Measurements from ENCODE around the gene COX6B1. TPM values are rescaled to one million over a fixed set of nuclear protein-coding genes. Genes with fewer than 3 reads are reported as not detected.

COX6B1 gene
- polyA plus RNA-seq, 1 experiment = 463 TPM

DNA sequence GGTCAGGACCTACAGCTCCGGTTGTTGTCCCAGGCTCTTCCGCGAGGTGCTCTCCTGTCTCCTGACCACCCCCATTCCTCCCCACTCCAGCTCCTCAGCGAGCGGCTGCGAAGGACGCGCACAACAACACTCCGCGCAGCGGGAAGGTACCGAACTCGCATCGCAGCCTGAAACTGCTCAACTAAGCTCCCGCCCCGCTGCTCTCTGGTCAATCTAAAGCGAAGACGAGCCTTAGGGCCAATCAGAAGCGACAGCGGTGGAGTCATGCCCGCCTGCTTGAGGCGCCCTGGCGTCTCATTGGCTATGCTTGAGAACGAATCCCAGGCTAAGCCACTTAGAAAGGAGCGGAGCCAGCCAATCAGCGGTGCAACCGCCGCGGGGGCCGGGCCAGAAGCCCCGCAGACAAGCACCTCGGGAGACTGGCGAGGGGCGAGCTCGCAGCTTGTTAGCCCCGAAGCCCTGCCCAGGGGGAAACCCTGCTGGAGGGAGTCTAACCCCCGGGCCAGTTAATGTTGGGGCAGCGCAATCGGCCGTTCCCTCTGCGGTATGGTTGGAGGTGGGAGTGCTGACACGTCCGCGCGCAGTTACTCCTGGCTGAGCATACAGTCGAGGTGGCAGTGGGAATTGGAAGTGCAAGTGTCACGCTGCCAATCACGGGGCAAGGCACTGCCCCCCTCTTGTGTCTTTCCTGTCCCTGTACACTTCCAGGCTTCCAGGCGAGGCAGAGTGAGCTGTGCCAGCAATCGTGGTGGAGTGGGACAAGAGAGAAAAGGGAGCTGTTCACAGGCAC is 54.3 kb downstream of the COX6B1 start:
- peak overlapping the region; percentile 58 for H3K4me3 ChIP-seq (ENCODE audit: low read depth, low read length)
- ChIA-PET POLR2A (interaction anchor here (0.6 kb wide), 1 partner anchor 68 kb away, joined by 8 read pairs; no protein-coding TSS in a partner anchor), CTCF (interaction anchor here (0.7 to 4.4 kb wide), 6 partner anchors 9 to 117 kb away, joined by 3 to 30 read pairs (median 5); no protein-coding TSS in a partner anchor)
- TF ChIP-seq, protein P1, sequence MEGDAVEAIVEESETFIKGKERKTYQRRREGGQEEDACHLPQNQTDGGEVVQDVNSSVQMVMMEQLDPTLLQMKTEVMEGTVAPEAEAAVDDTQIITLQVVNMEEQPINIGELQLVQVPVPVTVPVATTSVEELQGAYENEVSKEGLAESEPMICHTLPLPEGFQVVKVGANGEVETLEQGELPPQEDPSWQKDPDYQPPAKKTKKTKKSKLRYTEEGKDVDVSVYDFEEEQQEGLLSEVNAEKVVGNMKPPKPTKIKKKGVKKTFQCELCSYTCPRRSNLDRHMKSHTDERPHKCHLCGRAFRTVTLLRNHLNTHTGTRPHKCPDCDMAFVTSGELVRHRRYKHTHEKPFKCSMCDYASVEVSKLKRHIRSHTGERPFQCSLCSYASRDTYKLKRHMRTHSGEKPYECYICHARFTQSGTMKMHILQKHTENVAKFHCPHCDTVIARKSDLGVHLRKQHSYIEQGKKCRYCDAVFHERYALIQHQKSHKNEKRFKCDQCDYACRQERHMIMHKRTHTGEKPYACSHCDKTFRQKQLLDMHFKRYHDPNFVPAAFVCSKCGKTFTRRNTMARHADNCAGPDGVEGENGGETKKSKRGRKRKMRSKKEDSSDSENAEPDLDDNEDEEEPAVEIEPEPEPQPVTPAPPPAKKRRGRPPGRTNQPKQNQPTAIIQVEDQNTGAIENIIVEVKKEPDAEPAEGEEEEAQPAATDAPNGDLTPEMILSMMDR (IDR thresholded peaks at IDR 0.05; ENCODE audit: insufficient read depth, low read depth, low read length) = no peak
- H3K27me3 ChIP-seq (ENCODE audit: control insufficient read depth, insufficient read depth, low read length) = no peaks in the 10 kb centered on the region
- DNase-seq (ENCODE audit: low read depth) = peak; percentile 83
- H3K36me3 ChIP-seq (ENCODE audit: control insufficient read depth, insufficient read depth, low read length) = no peaks in the 10 kb centered on the region

DNA sequence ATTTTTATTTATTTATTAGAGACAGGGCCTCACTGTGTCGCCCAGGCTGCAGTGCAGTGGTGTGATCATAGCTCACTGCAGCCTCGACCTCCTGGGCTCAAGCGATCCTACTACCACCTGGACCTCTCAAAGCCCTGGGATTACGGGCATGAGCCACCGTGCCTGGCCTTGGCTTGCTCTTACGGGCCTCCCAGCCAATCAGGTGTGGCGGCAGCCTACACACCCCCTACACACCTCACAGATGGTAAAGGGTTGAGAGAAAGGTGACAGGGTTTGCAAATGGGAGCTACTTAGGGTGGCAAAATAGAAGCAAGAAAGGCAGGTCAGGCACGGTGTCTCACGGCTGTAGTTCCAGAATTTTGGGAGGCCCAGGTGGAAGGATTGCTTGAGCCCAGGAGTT is 55.2 kb downstream of the COX6B1 start:
- H3K27me3 ChIP-seq (ENCODE audit: control insufficient read depth, insufficient read depth, low read length) = no peaks in the 10 kb centered on the region; the same call in 1 of the 2 replicates
- TF ChIP-seq, protein P1 (IDR thresholded peaks at IDR 0.05; ENCODE audit: insufficient read depth, low read depth, low read length) = no peak
- no peaks in the 10 kb centered on the region for H3K36me3 ChIP-seq (ENCODE audit: control insufficient read depth, insufficient read depth, low read length)
- ChIA-PET CTCF (interaction anchor here (1.9 to 4.4 kb wide), 3 partner anchors 10 to 117 kb away, joined by 6 to 30 read pairs (median 11); no protein-coding TSS in a partner anchor), POLR2A (no interaction called here)
- no peak for DNase-seq (ENCODE audit: low read depth)
- H3K4me3 ChIP-seq (ENCODE audit: low read depth, low read length) = no peak overlapping the region

DNA sequence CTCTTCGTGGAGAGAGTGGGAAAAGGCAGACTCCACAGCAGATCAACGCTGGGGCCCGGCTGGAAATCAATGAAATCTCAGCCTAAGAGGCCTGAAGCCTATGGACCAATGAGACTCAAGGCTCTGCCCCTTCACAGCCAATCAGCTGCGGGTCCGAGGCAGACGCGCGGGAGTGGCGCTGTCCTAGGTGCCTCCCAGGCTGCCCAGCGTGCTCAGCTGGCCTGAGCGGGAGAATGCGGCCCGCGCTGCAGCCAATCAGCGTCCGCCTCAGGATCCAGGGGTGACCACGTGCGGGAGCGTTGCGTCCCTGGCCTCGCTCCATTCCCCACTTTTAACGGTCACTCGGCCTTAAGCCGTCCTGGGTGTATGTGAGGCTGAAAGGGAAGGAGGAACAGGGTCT is 56.1 kb downstream of the COX6B1 start, which contains the start of gene ZBTB32:
TSS of gene ZBTB32 (plus strand) at position 341 of the 400 bp plus-strand sequence. CDS start 10,069 bp downstream, outside the sequence.
- CTCF ChIA-PET = interaction anchor here (4.4 kb wide), 1 partner anchor 11 kb away, joined by 30 read pairs; no protein-coding TSS in a partner anchor
- Histone ChIP-seq H3K27me3 (ENCODE audit: control insufficient read depth, insufficient read depth, low read length) (no peaks in the 10 kb centered on the region; the same call in 1 of the 2 replicates), H3K4me3 (ENCODE audit: low read depth, low read length) (no peak within 1 kb of the TSS), H3K36me3 (ENCODE audit: control insufficient read depth, insufficient read depth, low read length) (no peaks in the 10 kb centered on the region)
- DNase-seq (ENCODE audit: low read depth) = no peak
- TF ChIP-seq, protein P1 (IDR thresholded peaks at IDR 0.05; ENCODE audit: insufficient read depth, low read depth, low read length) = no peak
- POLR2A ChIA-PET = no interaction called here

Other genes starting within 250 kb of the COX6B1 start
- gene FFAR2, start 200.1 kb upstream of the COX6B1 start, polyA plus RNA-seq (2011; rRNA removed) = not detected in 2 replicates
- gene KRTDAP, start 157.9 kb upstream of the COX6B1 start, polyA plus RNA-seq (2011; rRNA removed) = not detected in 2 replicates
- gene DMKN, start 134.7 kb upstream of the COX6B1 start, polyA plus RNA-seq (2011; rRNA removed) = 1.0 and 1.5 TPM in 2 replicates
- gene SBSN, start 120.0 kb upstream of the COX6B1 start, polyA plus RNA-seq (2011; rRNA removed) = 0.70 and 1.6 TPM in 2 replicates
- not detected in 2 replicates for gene GAPDHS, start 114.9 kb upstream of the COX6B1 start, polyA plus RNA-seq (2011; rRNA removed)
- gene TMEM147, start 102.7 kb upstream of the COX6B1 start, polyA plus RNA-seq (2011; rRNA removed) = 167 and 200 TPM in 2 replicates
- not detected in 2 replicates for gene ATP4A, start 84.7 kb upstream of the COX6B1 start, polyA plus RNA-seq (2011; rRNA removed)
- gene PMIS2, start 62.1 kb upstream of the COX6B1 start, polyA plus RNA-seq (2011; rRNA removed) = not detected in 2 replicates
- gene HAUS5, start 35.6 kb upstream of the COX6B1 start, polyA plus RNA-seq (2011; rRNA removed) = 2.3 and 3.9 TPM in 2 replicates
- gene RBM42, start 19.3 kb upstream of the COX6B1 start, polyA plus RNA-seq (2011; rRNA removed) = 36.8 and 52.6 TPM in 2 replicates
- 0.47 and 0.54 TPM in 2 replicates for gene ETV2, start 6.6 kb upstream of the COX6B1 start, polyA plus RNA-seq (2011; rRNA removed)
- 0.17 and 0.39 TPM in 2 replicates for gene UPK1A, start 18.2 kb downstream of the COX6B1 start, polyA plus RNA-seq (2011; rRNA removed)
- gene ZBTB32, start 56.2 kb downstream of the COX6B1 start, polyA plus RNA-seq (2011; rRNA removed) = not detected in 2 replicates
- 6.1 and 13.3 TPM in 2 replicates for gene KMT2B, start 69.7 kb downstream of the COX6B1 start, polyA plus RNA-seq (2011; rRNA removed)
- 1.1 and 1.9 TPM in 2 replicates for gene IGFLR1, start 94.1 kb downstream of the COX6B1 start, polyA plus RNA-seq (2011; rRNA removed)
- gene U2AF1L4, start 97.1 kb downstream of the COX6B1 start, polyA plus RNA-seq (2011; rRNA removed) = 18.3 and 20.3 TPM in 2 replicates
- 65.4 and 76.2 TPM in 2 replicates for gene PSENEN, start 97.3 kb downstream of the COX6B1 start, polyA plus RNA-seq (2011; rRNA removed)
- 8.9 and 15.0 TPM in 2 replicates for gene LIN37, start 100.3 kb downstream of the COX6B1 start, polyA plus RNA-seq (2011; rRNA removed)
- gene HSPB6, start 108.7 kb downstream of the COX6B1 start, polyA plus RNA-seq (2011; rRNA removed) = 21.0 and 27.2 TPM in 2 replicates
- 6.9 and 9.4 TPM in 2 replicates for gene PROSER3, start 109.9 kb downstream of the COX6B1 start, polyA plus RNA-seq (2011; rRNA removed)
- 1.1 and 3.6 TPM in 2 replicates for gene ARHGAP33, start 127.2 kb downstream of the COX6B1 start, polyA plus RNA-seq (2011; rRNA removed)
- not detected in 2 replicates for gene PRODH2, start 164.5 kb downstream of the COX6B1 start, polyA plus RNA-seq (2011; rRNA removed)
- gene NPHS1, start 204.2 kb downstream of the COX6B1 start, polyA plus RNA-seq (2011; rRNA removed) = not detected in 2 replicates
- gene KIRREL2, start 208.6 kb downstream of the COX6B1 start, polyA plus RNA-seq (2011; rRNA removed) = 0.05 TPM in 1 of 2 replicates, not detected in the other
- gene APLP1, start 220.3 kb downstream of the COX6B1 start, polyA plus RNA-seq (2011; rRNA removed) = 6.6 and 11.4 TPM in 2 replicates